K562 (cell line): ENCODE measurements around the gene HOTAIR. TPM values are rescaled to one million over a fixed set of nuclear protein-coding genes. Genes with fewer than 3 reads are reported as not detected.

Experiments
- ATAC-seq: fragments of 200-7000 bp; cut with Tn5 transposase; 3 replicates; pipeline ENCODE4 v1.9.1; 2020; ENCODE audit warnings: moderate library complexity
- BruUV-seq: library from RNA; stranded (reverse); fragments of 400-500 nt; replicated peaks from 2 replicates; lab custom pipeline; 2021; lab: Mats Ljungman, UMichigan
- CTCF ChIA-PET: fragments of 300-600 bp; formaldehyde crosslinking; extraction: SDS; loops from one replicate; lab custom pipeline; 2021; ENCODE audit warnings: low intra/inter-chr PET ratio; lab: Yijun Ruan, JAX
- POLR2A ChIA-PET: fragments of 300-600, 350-650 bp; sonication (Branson Sonifier 250); formaldehyde crosslinking; extraction: SDS; loops from one replicate; lab custom pipeline; 2021; ENCODE audit warnings: antibody characterized with exemption, inconsistent platforms; lab: Yijun Ruan, JAX
- DNase-seq, 4 experiments: peaks; one replicate each; pipeline versions ENCODE4 v3.0.0 to v3.0.0-alpha.2; 2011 to 2018; ENCODE audit warnings: low spot score in 3 of 4, mixed read lengths in 3 of 4; ENCODE audit errors: extremely low read depth in 1 of 4
- FAIRE-seq: peaks from 2 replicates; lab custom pipeline; 2011; peaks lifted over from hg19 to GRCh38; lab: Jason Lieb, UNC
- H2AFZ ChIP-seq: 2 replicates; pipeline ENCODE4 v1.6.0; 2011; ENCODE audit warnings: low read depth, low read length, control low read depth, inconsistent platforms
- H3K27ac ChIP-seq: fragments of 200-600 bp; 3 replicates; pipeline ENCODE4 v1.8.0; 2011; ENCODE audit warnings: low read depth, mild to moderate bottlenecking, control low read depth, inconsistent platforms, low read length, moderate library complexity, mixed read lengths; ENCODE audit errors: extremely low read depth
- H3K27me3 ChIP-seq, 2 experiments: fragments of 300-600 bp in 1 of 2; 2 replicates in 1 of 2; 3 replicates in 1 of 2; pipeline versions ENCODE4 v1.6.0 to v1.8.0; 2011; ENCODE audit warnings: inconsistent platforms in 2 of 2, low read length in 2 of 2, mild to moderate bottlenecking in 1 of 2, mixed read lengths in 1 of 2, moderate library complexity in 1 of 2; ENCODE audit not compliant: control insufficient read depth in 2 of 2, insufficient read depth in 2 of 2
- H3K36me3 ChIP-seq: fragments of 300-600 bp; 3 replicates; pipeline ENCODE4 v1.8.0; 2011; ENCODE audit warnings: mild to moderate bottlenecking, low read length, inconsistent platforms; ENCODE audit not compliant: control insufficient read depth, insufficient read depth
- H3K4me1 ChIP-seq, 2 experiments: fragments of 200-600 bp in 1 of 2; replicated peaks in 1 of 2; 2 replicates in 1 of 2; 3 replicates in 1 of 2; pipeline versions ENCODE4 v1.5.1 to v1.8.0; 2011; ENCODE audit warnings: inconsistent platforms in 2 of 2, low read length in 2 of 2, mild to moderate bottlenecking in 1 of 2, mixed read lengths in 1 of 2, moderate library complexity in 1 of 2; ENCODE audit not compliant: control insufficient read depth in 2 of 2, insufficient read depth in 2 of 2
- H3K4me2 ChIP-seq: 2 replicates; pipeline ENCODE4 v1.6.1; 2011; ENCODE audit warnings: low read length, control low read depth, inconsistent platforms, mixed read lengths; ENCODE audit not compliant: insufficient read depth
- H3K4me3 ChIP-seq: fragments of 200-600 bp; sonication (generic), shearing (Covaris generic); 2 replicates; pipeline ENCODE4 v1.5.1; 2016; ENCODE audit warnings: control low read depth, inconsistent platforms
- H3K79me2 ChIP-seq: fragments of 200-600 bp; 3 replicates; pipeline ENCODE4 v1.8.0; 2011; ENCODE audit warnings: low read length, inconsistent platforms; ENCODE audit not compliant: control insufficient read depth, insufficient read depth
- H3K9ac ChIP-seq, 2 experiments: 2 replicates each; pipeline versions ENCODE4 v1.6.0 to v1.6.1; 2011; ENCODE audit warnings: low read depth in 2 of 2, low read length in 2 of 2, control low read depth in 1 of 2, inconsistent platforms in 1 of 2, mild to moderate bottlenecking in 1 of 2, mixed read lengths in 1 of 2; ENCODE audit not compliant: insufficient read depth in 1 of 2
- H3K9me1 ChIP-seq: one replicate; pipeline ENCODE4 v1.6.0; 2011; ENCODE audit warnings: inconsistent platforms, mild to moderate bottlenecking, low read length, moderate library complexity; ENCODE audit not compliant: control insufficient read depth, insufficient read depth
- H3K9me3 ChIP-seq: replicated peaks from 2 replicates; pipeline ENCODE4 v1.5.1; 2011; ENCODE audit warnings: low read depth, low read length, inconsistent platforms; ENCODE audit not compliant: control insufficient read depth, insufficient read depth
- H4K20me1 ChIP-seq: replicated peaks from 2 replicates; pipeline ENCODE4 v1.6.1; 2011; ENCODE audit warnings: low read length, inconsistent platforms, mixed read lengths; ENCODE audit not compliant: control insufficient read depth, insufficient read depth
- KAT2B ChIP-seq: IDR thresholded peaks from one replicate; pipeline ENCODE4 v1.6.1; 2012; ENCODE audit warnings: low read depth, mild to moderate bottlenecking, control low read depth, inconsistent platforms, low read length, moderate library complexity
- WGBS: fragments of 100-300 bp; shearing (Covaris generic); methylation state at CpG from one replicate; pipeline ENCODE4 v1.1.6; 2016; ENCODE audit warnings: low coverage, mixed read lengths; ENCODE audit not compliant: insufficient coverage; ENCODE audit errors: missing lambda C conversion rate; 5-methylcytosine and 5-hydroxymethylcytosine counted together
- in situ Hi-C: fragments of 300-500 bp; cut with MboI; formaldehyde crosslinking; loops from 4 replicates; pipeline ENCODE4 v1.15.0; 2018; ENCODE audit warnings: inconsistent platforms, mixed read lengths
- intact Hi-C: fragments of 100-400 bp; cut with micrococcal nuclease; formaldehyde crosslinking; loops from 2 replicates; pipeline ENCODE4 v1.14.2; 2022
- polyA plus RNA-seq, 8 experiments: library from polyadenylated mRNA; depleted of rRNA in 4 of 8; stranded (reverse) in 5 of 8; unstranded in 3 of 8; fragments of >200 nt; fragmentation: Nextera tagmentation in 2 of 8; fragmentation: Illumina TruSeq in 1 of 8; extraction: Ambion mirVana in 2 of 8; extraction: Trizol in 1 of 8; gene quantifications; 2 replicates each; pipeline versions ENCODE4 v1.2.1 to v1.2.3, GENCODE V29; 2011 to 2014; ENCODE audit warnings: inconsistent platforms in 1 of 8, missing spikeins in 1 of 8
- total RNA-seq, 7 experiments: library from RNA; depleted of rRNA in 6 of 7; stranded (reverse); fragments of >200 nt in 6 of 7; fragmentation: Illumina TruSeq in 2 of 7; extraction: Trizol in 2 of 7; gene quantifications; 2 replicates each; pipeline versions ENCODE4 v1.2.1 to v1.2.3, GENCODE V29; 2011 to 2021; ENCODE audit warnings: low replicate concordance in 1 of 7
- TF ChIP-seq, protein P1 (sequence below): IDR thresholded peaks from 3 replicates; pipeline ENCODE4 v1.6.1; 2011; ENCODE audit warnings: borderline replicate concordance, mild to moderate bottlenecking; ENCODE audit not compliant: insufficient read length, insufficient read depth
- TF ChIP-seq, protein P2 (sequence below): sonication (generic); formaldehyde crosslinking; IDR thresholded peaks from 2 replicates; pipeline ENCODE4 v1.8.0; 2022; ENCODE audit warnings: missing genetic modification reagents, mild to moderate bottlenecking, borderline replicate concordance
- TF ChIP-seq, protein P3 (sequence below): fragments of 250-450 bp; sonication (Bioruptor Pico); IDR thresholded peaks from 2 replicates; pipeline ENCODE4 v1.4.0; 2020

HOTAIR gene
- total and polyA plus RNA-seq, 9 of the 15 experiments (the other 6 are each of a cell fraction or from before 2014, with no cell fraction given): 0.04 TPM; not detected in 8

DNA sequence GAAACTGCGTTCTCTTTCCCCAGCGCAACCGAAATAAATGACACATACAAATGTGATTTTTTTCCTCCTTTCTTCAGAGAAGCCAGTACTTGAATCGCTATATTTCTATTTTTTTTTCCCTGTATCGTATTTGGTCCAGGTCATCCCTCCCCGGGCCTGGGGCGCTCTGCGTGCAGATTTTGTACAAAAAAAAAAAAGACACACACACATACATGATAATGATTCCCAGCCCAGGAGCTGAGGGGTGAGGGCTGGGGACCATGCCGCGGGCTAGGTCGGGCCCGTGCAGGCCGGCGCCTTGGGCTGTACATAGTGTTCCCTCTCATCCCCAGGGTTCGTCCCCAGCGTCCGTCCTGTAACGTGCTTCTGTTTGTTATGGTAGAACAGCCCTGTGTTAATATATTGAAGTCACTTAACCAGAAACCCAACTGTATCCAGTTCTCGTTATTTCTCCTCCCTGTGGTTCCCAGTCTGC is 28.2 kb upstream of the HOTAIR start:
- H2AFZ ChIP-seq: no peak overlapping the region
- no peak for ATAC-seq
- no TSS peak for BruUV-seq
- 0 out of 4 replicates have a peak overlapping the region, but pooled peaks of 1 of the 2 experiments have one; percentile 14 for H3K9ac ChIP-seq
- H3K4me3 ChIP-seq: no peak overlapping the region
- TF ChIP-seq, protein P1, sequence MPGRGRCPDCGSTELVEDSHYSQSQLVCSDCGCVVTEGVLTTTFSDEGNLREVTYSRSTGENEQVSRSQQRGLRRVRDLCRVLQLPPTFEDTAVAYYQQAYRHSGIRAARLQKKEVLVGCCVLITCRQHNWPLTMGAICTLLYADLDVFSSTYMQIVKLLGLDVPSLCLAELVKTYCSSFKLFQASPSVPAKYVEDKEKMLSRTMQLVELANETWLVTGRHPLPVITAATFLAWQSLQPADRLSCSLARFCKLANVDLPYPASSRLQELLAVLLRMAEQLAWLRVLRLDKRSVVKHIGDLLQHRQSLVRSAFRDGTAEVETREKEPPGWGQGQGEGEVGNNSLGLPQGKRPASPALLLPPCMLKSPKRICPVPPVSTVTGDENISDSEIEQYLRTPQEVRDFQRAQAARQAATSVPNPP: no peak
- TF ChIP-seq, protein P2, sequence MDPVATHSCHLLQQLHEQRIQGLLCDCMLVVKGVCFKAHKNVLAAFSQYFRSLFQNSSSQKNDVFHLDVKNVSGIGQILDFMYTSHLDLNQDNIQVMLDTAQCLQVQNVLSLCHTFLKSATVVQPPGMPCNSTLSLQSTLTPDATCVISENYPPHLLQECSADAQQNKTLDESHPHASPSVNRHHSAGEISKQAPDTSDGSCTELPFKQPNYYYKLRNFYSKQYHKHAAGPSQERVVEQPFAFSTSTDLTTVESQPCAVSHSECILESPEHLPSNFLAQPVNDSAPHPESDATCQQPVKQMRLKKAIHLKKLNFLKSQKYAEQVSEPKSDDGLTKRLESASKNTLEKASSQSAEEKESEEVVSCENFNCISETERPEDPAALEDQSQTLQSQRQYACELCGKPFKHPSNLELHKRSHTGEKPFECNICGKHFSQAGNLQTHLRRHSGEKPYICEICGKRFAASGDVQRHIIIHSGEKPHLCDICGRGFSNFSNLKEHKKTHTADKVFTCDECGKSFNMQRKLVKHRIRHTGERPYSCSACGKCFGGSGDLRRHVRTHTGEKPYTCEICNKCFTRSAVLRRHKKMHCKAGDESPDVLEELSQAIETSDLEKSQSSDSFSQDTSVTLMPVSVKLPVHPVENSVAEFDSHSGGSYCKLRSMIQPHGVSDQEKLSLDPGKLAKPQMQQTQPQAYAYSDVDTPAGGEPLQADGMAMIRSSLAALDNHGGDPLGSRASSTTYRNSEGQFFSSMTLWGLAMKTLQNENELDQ (CRISPR knock-in tag): no peak
- TF ChIP-seq, protein P3, sequence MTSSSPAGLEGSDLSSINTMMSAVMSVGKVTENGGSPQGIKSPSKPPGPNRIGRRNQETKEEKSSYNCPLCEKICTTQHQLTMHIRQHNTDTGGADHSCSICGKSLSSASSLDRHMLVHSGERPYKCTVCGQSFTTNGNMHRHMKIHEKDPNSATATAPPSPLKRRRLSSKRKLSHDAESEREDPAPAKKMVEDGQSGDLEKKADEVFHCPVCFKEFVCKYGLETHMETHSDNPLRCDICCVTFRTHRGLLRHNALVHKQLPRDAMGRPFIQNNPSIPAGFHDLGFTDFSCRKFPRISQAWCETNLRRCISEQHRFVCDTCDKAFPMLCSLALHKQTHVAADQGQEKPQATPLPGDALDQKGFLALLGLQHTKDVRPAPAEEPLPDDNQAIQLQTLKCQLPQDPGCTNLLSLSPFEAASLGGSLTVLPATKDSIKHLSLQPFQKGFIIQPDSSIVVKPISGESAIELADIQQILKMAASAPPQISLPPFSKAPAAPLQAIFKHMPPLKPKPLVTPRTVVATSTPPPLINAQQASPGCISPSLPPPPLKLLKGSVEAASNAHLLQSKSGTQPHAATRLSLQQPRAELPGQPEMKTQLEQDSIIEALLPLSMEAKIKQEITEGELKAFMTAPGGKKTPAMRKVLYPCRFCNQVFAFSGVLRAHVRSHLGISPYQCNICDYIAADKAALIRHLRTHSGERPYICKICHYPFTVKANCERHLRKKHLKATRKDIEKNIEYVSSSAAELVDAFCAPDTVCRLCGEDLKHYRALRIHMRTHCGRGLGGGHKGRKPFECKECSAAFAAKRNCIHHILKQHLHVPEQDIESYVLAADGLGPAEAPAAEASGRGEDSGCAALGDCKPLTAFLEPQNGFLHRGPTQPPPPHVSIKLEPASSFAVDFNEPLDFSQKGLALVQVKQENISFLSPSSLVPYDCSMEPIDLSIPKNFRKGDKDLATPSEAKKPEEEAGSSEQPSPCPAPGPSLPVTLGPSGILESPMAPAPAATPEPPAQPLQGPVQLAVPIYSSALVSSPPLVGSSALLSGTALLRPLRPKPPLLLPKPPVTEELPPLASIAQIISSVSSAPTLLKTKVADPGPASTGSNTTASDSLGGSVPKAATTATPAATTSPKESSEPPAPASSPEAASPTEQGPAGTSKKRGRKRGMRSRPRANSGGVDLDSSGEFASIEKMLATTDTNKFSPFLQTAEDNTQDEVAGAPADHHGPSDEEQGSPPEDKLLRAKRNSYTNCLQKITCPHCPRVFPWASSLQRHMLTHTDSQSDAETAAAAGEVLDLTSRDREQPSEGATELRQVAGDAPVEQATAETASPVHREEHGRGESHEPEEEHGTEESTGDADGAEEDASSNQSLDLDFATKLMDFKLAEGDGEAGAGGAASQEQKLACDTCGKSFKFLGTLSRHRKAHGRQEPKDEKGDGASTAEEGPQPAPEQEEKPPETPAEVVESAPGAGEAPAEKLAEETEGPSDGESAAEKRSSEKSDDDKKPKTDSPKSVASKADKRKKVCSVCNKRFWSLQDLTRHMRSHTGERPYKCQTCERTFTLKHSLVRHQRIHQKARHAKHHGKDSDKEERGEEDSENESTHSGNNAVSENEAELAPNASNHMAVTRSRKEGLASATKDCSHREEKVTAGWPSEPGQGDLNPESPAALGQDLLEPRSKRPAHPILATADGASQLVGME (CRISPR knock-in tag): no peak
- no peak for TF ChIP-seq KAT2B
- TF ChIP-seq, all 486 proteins: peak for 0
- peaks cover 21% of the 10 kb centered on the region for H3K79me2 ChIP-seq
- H3K4me1 ChIP-seq: peaks cover 34 to 66% of the 10 kb centered on the region in 2 experiments
- WGBS: 91% methylated on average over 18 of the region's 19 CpGs
- in situ Hi-C loops (no loop called here), intact Hi-C loops (no loop called here)
- no peaks in the 10 kb centered on the region; the same call in 1 of the 2 replicates for H4K20me1 ChIP-seq
- no peaks in the 10 kb centered on the region for H3K36me3 ChIP-seq
- no peak overlapping the region for H3K4me2 ChIP-seq
- ChIA-PET POLR2A (interaction anchor here (0.6 to 1.4 kb wide), 4 partner anchors 10 to 36 kb away, joined by 3 to 4 read pairs (median 3); no protein-coding TSS in a partner anchor), CTCF (interaction anchor here (0.6 to 2.7 kb wide), 2 partner anchors 17 to 64 kb away, joined by 5 to 26 read pairs; partner anchors contain the start of gene HOXC10)
- FAIRE-seq (no peak), DNase-seq (no peak)
- no peaks in the 10 kb centered on the region for H3K9me3 ChIP-seq
- H3K9me1 ChIP-seq: no peaks in the 10 kb centered on the region
- no peak overlapping the region for H3K27ac ChIP-seq
- no peaks in the 10 kb centered on the region for H3K27me3 ChIP-seq
